K562 (cell line): Measurements from ENCODE around the gene NEDD4. TPM values are rescaled to one million over a fixed set of nuclear protein-coding genes. Genes with fewer than 3 reads are reported as not detected.

Experiments used
- EWSR1 ChIP-seq: fragments of 450-650 bp; IDR thresholded peaks from 2 replicates; pipeline ENCODE4 v1.6.1; 2018; ENCODE audit warnings: borderline replicate concordance, mild to moderate bottlenecking, low read depth, moderate library complexity; ENCODE audit not compliant: partially characterized antibody
- MAFK ChIP-seq: IDR thresholded peaks from 2 replicates; pipeline ENCODE4 v1.6.1; 2011; ENCODE audit warnings: low read length, improper control_type of control experiment
- NONO ChIP-seq, 2 experiments: fragments of 200-400 bp in 1 of 2; fragments of 450-650 bp in 1 of 2; formaldehyde crosslinking in 1 of 2; IDR thresholded peaks; 2 replicates each; pipeline ENCODE4 v1.6.1; 2017; ENCODE audit warnings: low read depth in 2 of 2, mild to moderate bottlenecking in 2 of 2, moderate library complexity in 2 of 2, low read length in 1 of 2
- ZFPM2 ChIP-seq: fragments of 250-450 bp; sonication (Bioruptor Pico); IDR thresholded peaks from 2 replicates; pipeline ENCODE4 v1.5.1; 2022; ENCODE audit warnings: mild to moderate bottlenecking
- polyA plus RNA-seq, 8 experiments: library from polyadenylated mRNA; depleted of rRNA in 4 of 8; stranded (reverse) in 5 of 8; unstranded in 3 of 8; fragments of >200 nt; fragmentation: Nextera tagmentation in 2 of 8; fragmentation: Illumina TruSeq in 1 of 8; extraction: Ambion mirVana in 2 of 8; extraction: Trizol in 1 of 8; gene quantifications; 2 replicates each; pipeline versions ENCODE4 v1.2.1 to v1.2.3, GENCODE V29; 2011 to 2014; ENCODE audit warnings: inconsistent platforms in 1 of 8, missing spikeins in 1 of 8
- total RNA-seq, 7 experiments: library from RNA; depleted of rRNA in 6 of 7; stranded (reverse); fragments of >200 nt in 6 of 7; fragmentation: Illumina TruSeq in 2 of 7; extraction: Trizol in 2 of 7; gene quantifications; 2 replicates each; pipeline versions ENCODE4 v1.2.1 to v1.2.3, GENCODE V29; 2011 to 2021; ENCODE audit warnings: low replicate concordance in 1 of 7
- TF ChIP-seq, protein P1 (sequence below): fragments of 250-450 bp; sonication (Bioruptor Pico); IDR thresholded peaks from 2 replicates; pipeline ENCODE4 v1.5.0; 2020; ENCODE audit warnings: mild to moderate bottlenecking, borderline replicate concordance
- TF ChIP-seq, protein P2 (sequence below): IDR thresholded peaks from 3 replicates; pipeline ENCODE4 v1.6.1; 2011; ENCODE audit warnings: borderline replicate concordance, mild to moderate bottlenecking; ENCODE audit not compliant: insufficient read length, insufficient read depth

NEDD4 gene
- total and polyA plus RNA-seq, 9 of the 15 experiments (the other 6 are each of a cell fraction or from before 2014, with no cell fraction given): 7.2 to 23.7 (median 17.3) TPM

- TF ChIP-seq, protein P1, sequence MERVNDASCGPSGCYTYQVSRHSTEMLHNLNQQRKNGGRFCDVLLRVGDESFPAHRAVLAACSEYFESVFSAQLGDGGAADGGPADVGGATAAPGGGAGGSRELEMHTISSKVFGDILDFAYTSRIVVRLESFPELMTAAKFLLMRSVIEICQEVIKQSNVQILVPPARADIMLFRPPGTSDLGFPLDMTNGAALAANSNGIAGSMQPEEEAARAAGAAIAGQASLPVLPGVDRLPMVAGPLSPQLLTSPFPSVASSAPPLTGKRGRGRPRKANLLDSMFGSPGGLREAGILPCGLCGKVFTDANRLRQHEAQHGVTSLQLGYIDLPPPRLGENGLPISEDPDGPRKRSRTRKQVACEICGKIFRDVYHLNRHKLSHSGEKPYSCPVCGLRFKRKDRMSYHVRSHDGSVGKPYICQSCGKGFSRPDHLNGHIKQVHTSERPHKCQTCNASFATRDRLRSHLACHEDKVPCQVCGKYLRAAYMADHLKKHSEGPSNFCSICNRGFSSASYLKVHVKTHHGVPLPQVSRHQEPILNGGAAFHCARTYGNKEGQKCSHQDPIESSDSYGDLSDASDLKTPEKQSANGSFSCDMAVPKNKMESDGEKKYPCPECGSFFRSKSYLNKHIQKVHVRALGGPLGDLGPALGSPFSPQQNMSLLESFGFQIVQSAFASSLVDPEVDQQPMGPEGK (CRISPR knock-in tag): no peak
- TF ChIP-seq ZFPM2 (CRISPR knock-in tag) (no peak), NONO (IDR thresholded peaks at IDR 0.05; ENCODE audit: low read depth in 2 of 2, low read length in 1 of 2) (no peak), MAFK (no peak), EWSR1 (no peak)
- TF ChIP-seq, protein P2, sequence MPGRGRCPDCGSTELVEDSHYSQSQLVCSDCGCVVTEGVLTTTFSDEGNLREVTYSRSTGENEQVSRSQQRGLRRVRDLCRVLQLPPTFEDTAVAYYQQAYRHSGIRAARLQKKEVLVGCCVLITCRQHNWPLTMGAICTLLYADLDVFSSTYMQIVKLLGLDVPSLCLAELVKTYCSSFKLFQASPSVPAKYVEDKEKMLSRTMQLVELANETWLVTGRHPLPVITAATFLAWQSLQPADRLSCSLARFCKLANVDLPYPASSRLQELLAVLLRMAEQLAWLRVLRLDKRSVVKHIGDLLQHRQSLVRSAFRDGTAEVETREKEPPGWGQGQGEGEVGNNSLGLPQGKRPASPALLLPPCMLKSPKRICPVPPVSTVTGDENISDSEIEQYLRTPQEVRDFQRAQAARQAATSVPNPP: no peak
Observed at GRCh38 chr15:55917881-55918296, 75.5 kb downstream of the NEDD4 start (continued).
